K562 (cell line): ENCODE measurements around the gene FERMT1.

Experiments used
- CHD1 ChIP-seq: fragments of 200-600 bp; sonication (generic); IDR thresholded peaks from one replicate; pipeline ENCODE4 v1.6.1; 2012; ENCODE audit warnings: mild to moderate bottlenecking, moderate library complexity, low read length, inconsistent platforms
- ESRRA ChIP-seq: fragments of 450-650 bp; IDR thresholded peaks from 2 replicates; pipeline ENCODE4 v1.6.1; 2014; ENCODE audit warnings: low read depth, mild to moderate bottlenecking, moderate library complexity, borderline replicate concordance
- EZH2 ChIP-seq: IDR thresholded peaks from 2 replicates; pipeline ENCODE4 v1.6.1; 2012; ENCODE audit warnings: low read depth, mild to moderate bottlenecking, inconsistent platforms, low read length, borderline replicate concordance
- MAZ ChIP-seq, 2 experiments: fragments of 450-650 bp in 1 of 2; sonication (generic) in 1 of 2; formaldehyde crosslinking; IDR thresholded peaks in 1 of 2; conservative IDR thresholded peaks in 1 of 2; 2 replicates each; pipeline versions ENCODE4 v1.4.0 to v1.5.0; 2020; ENCODE audit warnings: mild to moderate bottlenecking in 1 of 2, missing genetic modification reagents in 1 of 2
- NR2F6 ChIP-seq: fragments of 450-650 bp; formaldehyde crosslinking; IDR thresholded peaks from 2 replicates; pipeline ENCODE4 v1.4.0; 2020; ENCODE audit warnings: mild to moderate bottlenecking
- SAP30 ChIP-seq: fragments of 200-600 bp; sonication (generic); IDR thresholded peaks from 2 replicates; pipeline ENCODE4 v1.6.1; 2012; ENCODE audit warnings: borderline replicate concordance, low read depth, mild to moderate bottlenecking, moderate library complexity, low read length, control low read depth, inconsistent platforms; ENCODE audit not compliant: insufficient read depth, poor library complexity, severe bottlenecking
- SOX6 ChIP-seq: fragments of 450-650 bp; IDR thresholded peaks from 2 replicates; pipeline ENCODE4 v1.6.1; 2014; ENCODE audit warnings: mild to moderate bottlenecking
- TF ChIP-seq, protein P1 (sequence below): fragments of 450-650 bp; formaldehyde crosslinking; IDR thresholded peaks from 2 replicates; pipeline ENCODE4 v1.4.0; 2022; ENCODE audit warnings: missing genetic modification characterization

DNA sequence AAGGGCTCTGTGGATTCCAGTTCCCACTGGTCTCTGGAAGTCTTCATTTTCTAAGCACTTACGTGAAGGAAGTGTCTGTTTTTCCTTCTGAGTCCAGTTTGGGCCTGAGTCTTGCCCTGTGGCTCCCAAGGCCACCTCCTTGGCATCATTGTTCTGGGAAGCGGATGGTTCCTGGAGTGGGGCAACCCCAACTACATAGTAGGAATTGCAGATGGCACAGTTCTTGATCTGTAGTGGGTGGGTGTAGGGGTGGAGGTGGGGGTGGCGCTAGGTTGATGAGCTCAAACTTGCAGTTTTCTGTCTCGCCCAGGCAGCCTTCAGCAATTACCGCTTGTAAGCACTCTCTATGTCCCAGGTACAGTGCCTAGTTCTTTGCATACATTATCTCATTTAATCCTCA, 7.2 kb upstream of the FERMT1 start:
- TF ChIP-seq SAP30 (no peak), CHD1 (no peak), SOX6 (no peak), ESRRA (no peak), MAZ (CRISPR knock-in tag; conservative IDR thresholded peaks at IDR 0.05 in 1 of 2, IDR thresholded peaks at IDR 0.05 in 1 of 2) (no peak), EZH2 (no peak), NR2F6 (CRISPR knock-in tag) (no peak)
- TF ChIP-seq, protein P1, sequence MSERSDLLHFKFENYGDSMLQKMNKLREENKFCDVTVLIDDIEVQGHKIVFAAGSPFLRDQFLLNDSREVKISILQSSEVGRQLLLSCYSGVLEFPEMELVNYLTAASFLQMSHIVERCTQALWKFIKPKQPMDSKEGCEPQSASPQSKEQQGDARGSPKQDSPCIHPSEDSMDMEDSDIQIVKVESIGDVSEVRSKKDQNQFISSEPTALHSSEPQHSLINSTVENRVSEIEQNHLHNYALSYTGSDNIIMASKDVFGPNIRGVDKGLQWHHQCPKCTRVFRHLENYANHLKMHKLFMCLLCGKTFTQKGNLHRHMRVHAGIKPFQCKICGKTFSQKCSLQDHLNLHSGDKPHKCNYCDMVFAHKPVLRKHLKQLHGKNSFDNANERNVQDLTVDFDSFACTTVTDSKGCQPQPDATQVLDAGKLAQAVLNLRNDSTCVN (CRISPR knock-in tag) = no peak
